GM23338 (cell line): Measurements from ENCODE around the gene DENND4C. TPM values are rescaled to one million over a fixed set of nuclear protein-coding genes. Genes with fewer than 3 reads are reported as not detected.

Experiments
- ATAC-seq: fragments of 200-7000 bp; cut with Tn5 transposase; 3 replicates; pipeline ENCODE4 v1.9.1; 2020
- DNase-seq: peaks from one replicate; pipeline ENCODE4 v3.0.0-alpha.2; 2015; ENCODE audit warnings: low spot score
- H2AFZ ChIP-seq: fragments of 200-600 bp; sonication (generic); 2 replicates; pipeline ENCODE4 v1.8.0; 2016; ENCODE audit warnings: antibody characterized with exemption, mild to moderate bottlenecking, moderate library complexity
- H3F3A ChIP-seq: fragments of 200-600 bp; sonication (generic); replicated peaks from 2 replicates; pipeline ENCODE4 v1.8.0; 2017; ENCODE audit warnings: antibody characterized with exemption, mixed run types, low read depth
- H3K27ac ChIP-seq: fragments of 200-600 bp; sonication (generic); 2 replicates; pipeline ENCODE4 v1.6.1; 2016; ENCODE audit warnings: low read depth
- H3K27me3 ChIP-seq: fragments of 200-600 bp; sonication (generic); 2 replicates; pipeline ENCODE4 v1.8.0; 2016; ENCODE audit warnings: mild to moderate bottlenecking, mixed run types, moderate library complexity; ENCODE audit not compliant: insufficient read depth
- H3K36me3 ChIP-seq: fragments of 200-600 bp; sonication (generic); 2 replicates; pipeline ENCODE4 v1.8.0; 2016; ENCODE audit warnings: mild to moderate bottlenecking; ENCODE audit not compliant: insufficient read depth
- H3K4me1 ChIP-seq: fragments of 200-600 bp; sonication (generic); 2 replicates; pipeline ENCODE4 v1.8.0; 2016; ENCODE audit warnings: mild to moderate bottlenecking, moderate library complexity; ENCODE audit not compliant: insufficient read depth
- H3K4me2 ChIP-seq: fragments of 200-600 bp; sonication (generic); 2 replicates; pipeline ENCODE4 v1.7.1; 2017; ENCODE audit warnings: mixed run types
- H3K4me3 ChIP-seq: fragments of 200-600 bp; sonication (generic); 2 replicates; pipeline ENCODE4 v1.6.1; 2016; ENCODE audit warnings: mixed run types
- H3K79me2 ChIP-seq: fragments of 200-600 bp; sonication (generic); replicated peaks from 2 replicates; pipeline ENCODE4 v1.8.0; 2017; ENCODE audit warnings: mild to moderate bottlenecking; ENCODE audit not compliant: insufficient read depth
- H3K9me2 ChIP-seq: fragments of 200-600 bp; sonication (generic); 2 replicates; pipeline ENCODE4 v1.8.0; 2017; ENCODE audit not compliant: insufficient read depth
- H4K20me1 ChIP-seq: fragments of 200-600 bp; sonication (generic); replicated peaks from 2 replicates; pipeline ENCODE4 v1.8.0; 2017; ENCODE audit warnings: mild to moderate bottlenecking; ENCODE audit not compliant: insufficient read depth
- H3K27ac Mint-ChIP-seq: 2 replicates; pipeline ENCODE4 v1.8.0; 2020; ENCODE audit warnings: inconsistent platforms, mild to moderate bottlenecking, moderate library complexity, mixed read lengths
- H3K27me3 Mint-ChIP-seq: 3 replicates; pipeline ENCODE4 v1.8.0; 2022; ENCODE audit warnings: low read depth, mild to moderate bottlenecking, moderate library complexity, mixed read lengths, inconsistent platforms; ENCODE audit not compliant: insufficient read depth, poor library complexity
- H3K36me3 Mint-ChIP-seq: 3 replicates; pipeline ENCODE4 v1.8.0; 2021; ENCODE audit warnings: low read depth, mild to moderate bottlenecking, inconsistent platforms, moderate library complexity, mixed read lengths
- H3K4me1 Mint-ChIP-seq: 3 replicates; pipeline ENCODE4 v1.8.0; 2020; ENCODE audit warnings: mild to moderate bottlenecking, inconsistent platforms, mixed read lengths
- H3K4me3 Mint-ChIP-seq: 3 replicates; pipeline ENCODE4 v1.8.0; 2021; ENCODE audit warnings: moderate library complexity, mild to moderate bottlenecking, inconsistent platforms, mixed read lengths
- H3K9me3 Mint-ChIP-seq: 3 replicates; pipeline ENCODE4 v1.8.0; 2020; ENCODE audit warnings: moderate library complexity, mild to moderate bottlenecking, inconsistent platforms, mixed read lengths
- CREB1 ChIP-seq: fragments of 250-450 bp; sonication (Bioruptor Pico); IDR thresholded peaks from 2 replicates; pipeline ENCODE4 v1.5.0; 2020; ENCODE audit warnings: low read depth, mild to moderate bottlenecking, moderate library complexity
- ETS1 ChIP-seq: IDR thresholded peaks from 2 replicates; pipeline ENCODE4 v1.6.1; 2016; ENCODE audit warnings: antibody characterized with exemption
- EZH2 ChIP-seq: fragments of 200-600 bp; sonication (generic); IDR thresholded peaks from one replicate; pipeline ENCODE4 v1.8.0; 2017; ENCODE audit warnings: antibody characterized with exemption, mild to moderate bottlenecking, low read depth; ENCODE audit not compliant: unreplicated experiment
- EZH2phosphoT487 ChIP-seq: fragments of 200-600 bp; sonication (generic); IDR thresholded peaks from one replicate; pipeline ENCODE4 v1.8.1; 2018; ENCODE audit warnings: antibody characterized with exemption; ENCODE audit not compliant: unreplicated experiment
- JUNB ChIP-seq: IDR thresholded peaks from one replicate; pipeline ENCODE4 v1.6.1; 2016; ENCODE audit warnings: antibody characterized with exemption; ENCODE audit not compliant: unreplicated experiment
- POLR2AphosphoS5 ChIP-seq: IDR thresholded peaks from 2 replicates; pipeline ENCODE4 v1.6.1; 2016; ENCODE audit warnings: antibody characterized with exemption, low read depth
- STAT1 ChIP-seq: IDR thresholded peaks from one replicate; pipeline ENCODE4 v1.6.1; 2016; ENCODE audit warnings: antibody characterized with exemption; ENCODE audit not compliant: unreplicated experiment
- ZNF114 ChIP-seq: fragments of 250-450 bp; sonication (Bioruptor Pico); IDR thresholded peaks from 2 replicates; pipeline ENCODE4 v1.5.0; 2020; ENCODE audit warnings: mild to moderate bottlenecking, moderate library complexity
- ZNF331 ChIP-seq: fragments of 250-450 bp; sonication (Bioruptor Pico); IDR thresholded peaks from 2 replicates; pipeline ENCODE4 v1.5.0; 2020; ENCODE audit warnings: low read depth, mild to moderate bottlenecking, moderate library complexity
- polyA plus RNA-seq: library from polyadenylated mRNA; unstranded; fragments of >200 nt; fragmentation: Nextera tagmentation; extraction: Ambion mirVana; gene quantifications from 2 replicates; pipeline ENCODE4 v1.2.1, GENCODE V29; 2016
- total RNA-seq: library from RNA; depleted of rRNA; stranded (reverse); fragments of >200 nt; shearing (Covaris generic); gene quantifications from 2 replicates; pipeline ENCODE4 v1.2.3, GENCODE V29; 2014
- TF ChIP-seq, protein P1 (sequence below): IDR thresholded peaks from one replicate; pipeline ENCODE4 v1.6.1; 2018; ENCODE audit warnings: antibody characterized with exemption; ENCODE audit not compliant: unreplicated experiment
- TF ChIP-seq, protein P2 (sequence below), 2 experiments: fragments of 200-600 bp in 1 of 2; sonication (generic) in 1 of 2; conservative IDR thresholded peaks; 2 replicates each; pipeline versions ENCODE4 v1.5.1 to v1.6.1; 2016 to 2017; ENCODE audit warnings: antibody characterized with exemption in 2 of 2, low read depth in 2 of 2, mild to moderate bottlenecking in 2 of 2, moderate library complexity in 1 of 2

DENND4C gene
- total and polyA plus RNA-seq, 2 experiments from 2014 or later: 6.4 to 30.8 TPM

DNA sequence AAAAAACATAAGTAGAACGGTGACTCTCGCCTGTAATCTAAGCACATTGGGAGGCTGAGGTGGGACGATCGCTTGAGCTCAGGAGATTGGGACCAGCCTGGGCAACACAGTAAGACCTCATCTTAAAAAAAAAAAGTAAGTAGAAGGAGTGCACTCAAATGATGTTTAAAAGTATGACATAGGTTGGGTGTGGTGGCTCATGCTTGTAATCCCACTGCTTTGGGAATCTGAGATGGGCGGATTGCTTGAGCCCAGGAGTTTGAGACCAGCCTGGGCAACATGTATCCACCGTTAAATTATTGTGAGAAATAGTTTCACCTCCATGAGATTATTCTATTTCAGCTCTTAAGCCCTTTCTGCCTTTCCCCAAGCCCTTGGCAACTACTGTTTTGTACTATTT lies 11.2 kb downstream of the DENND4C start (continued):
- TF ChIP-seq EZH2phosphoT487: no peak
- no peak for TF ChIP-seq EZH2
- TF ChIP-seq, protein P1, sequence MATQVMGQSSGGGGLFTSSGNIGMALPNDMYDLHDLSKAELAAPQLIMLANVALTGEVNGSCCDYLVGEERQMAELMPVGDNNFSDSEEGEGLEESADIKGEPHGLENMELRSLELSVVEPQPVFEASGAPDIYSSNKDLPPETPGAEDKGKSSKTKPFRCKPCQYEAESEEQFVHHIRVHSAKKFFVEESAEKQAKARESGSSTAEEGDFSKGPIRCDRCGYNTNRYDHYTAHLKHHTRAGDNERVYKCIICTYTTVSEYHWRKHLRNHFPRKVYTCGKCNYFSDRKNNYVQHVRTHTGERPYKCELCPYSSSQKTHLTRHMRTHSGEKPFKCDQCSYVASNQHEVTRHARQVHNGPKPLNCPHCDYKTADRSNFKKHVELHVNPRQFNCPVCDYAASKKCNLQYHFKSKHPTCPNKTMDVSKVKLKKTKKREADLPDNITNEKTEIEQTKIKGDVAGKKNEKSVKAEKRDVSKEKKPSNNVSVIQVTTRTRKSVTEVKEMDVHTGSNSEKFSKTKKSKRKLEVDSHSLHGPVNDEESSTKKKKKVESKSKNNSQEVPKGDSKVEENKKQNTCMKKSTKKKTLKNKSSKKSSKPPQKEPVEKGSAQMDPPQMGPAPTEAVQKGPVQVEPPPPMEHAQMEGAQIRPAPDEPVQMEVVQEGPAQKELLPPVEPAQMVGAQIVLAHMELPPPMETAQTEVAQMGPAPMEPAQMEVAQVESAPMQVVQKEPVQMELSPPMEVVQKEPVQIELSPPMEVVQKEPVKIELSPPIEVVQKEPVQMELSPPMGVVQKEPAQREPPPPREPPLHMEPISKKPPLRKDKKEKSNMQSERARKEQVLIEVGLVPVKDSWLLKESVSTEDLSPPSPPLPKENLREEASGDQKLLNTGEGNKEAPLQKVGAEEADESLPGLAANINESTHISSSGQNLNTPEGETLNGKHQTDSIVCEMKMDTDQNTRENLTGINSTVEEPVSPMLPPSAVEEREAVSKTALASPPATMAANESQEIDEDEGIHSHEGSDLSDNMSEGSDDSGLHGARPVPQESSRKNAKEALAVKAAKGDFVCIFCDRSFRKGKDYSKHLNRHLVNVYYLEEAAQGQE: no peak
- no peak for TF ChIP-seq ETS1
- TF ChIP-seq ZNF114 (CRISPR knock-in tag): no peak
- no peak for TF ChIP-seq STAT1
- no peak for TF ChIP-seq JUNB

DNA sequence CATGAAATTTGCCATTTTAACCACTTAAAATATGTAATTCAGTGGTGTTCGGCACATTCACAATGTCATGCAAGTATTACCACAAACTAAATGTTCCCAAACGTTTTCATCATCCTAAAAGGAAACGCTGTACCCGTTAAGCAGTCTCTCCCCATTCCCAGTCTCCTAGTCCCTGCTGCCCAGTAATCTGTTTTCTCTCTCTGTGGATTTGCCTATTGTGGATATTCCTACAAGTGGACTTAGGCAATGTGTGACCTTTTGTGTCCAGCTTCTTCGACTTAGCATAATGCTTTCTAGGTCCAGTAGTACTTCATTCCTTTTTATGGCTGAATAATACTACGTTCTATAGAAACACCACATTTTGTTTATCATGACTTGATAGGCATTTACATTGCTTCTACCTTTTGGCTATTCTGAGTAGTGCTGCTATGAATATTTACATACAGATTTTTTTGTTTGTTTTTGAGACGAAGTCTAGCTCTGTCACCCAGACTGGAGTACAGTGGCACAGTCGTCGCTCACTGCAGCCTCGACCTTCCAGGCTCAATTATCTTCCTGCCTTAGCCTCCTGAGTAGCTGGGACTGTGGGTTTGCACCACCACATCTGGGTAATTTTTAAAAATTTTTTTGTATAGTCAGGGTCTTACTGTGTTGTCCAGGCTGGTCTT lies 13.0 kb downstream of the DENND4C start:
- H3K27ac ChIP-seq: no peak overlapping the region
- H3K9me2 ChIP-seq: no peaks in the 10 kb centered on the region
- H3K79me2 ChIP-seq: peaks cover 99% of the 10 kb centered on the region
- H3K27me3 ChIP-seq: no peaks in the 10 kb centered on the region
- H4K20me1 ChIP-seq: peaks cover 9% of the 10 kb centered on the region
- Mint-ChIP-seq H3K4me1 (peaks cover 16% of the 10 kb centered on the region), H3K27ac (no peak overlapping the region), H3K36me3 (peaks cover 15% of the 10 kb centered on the region; the same call in 2 of the 3 replicates), H3K27me3 (peaks cover 2% of the 10 kb centered on the region), H3K9me3 (no peaks in the 10 kb centered on the region), H3K4me3 (no peak overlapping the region)
- no peak overlapping the region for H2AFZ ChIP-seq
- no peak overlapping the region for H3K4me2 ChIP-seq
- DNase-seq: no peak
- no peak for ATAC-seq
- peaks cover 12% of the 10 kb centered on the region; the same call in 1 of the 2 replicates for H3K4me1 ChIP-seq
- H3F3A ChIP-seq: no peaks in the 10 kb centered on the region
- no peaks in the 10 kb centered on the region for H3K36me3 ChIP-seq
- H3K4me3 ChIP-seq: no peak overlapping the region
- TF ChIP-seq JUNB (no peak), ZNF331 (CRISPR knock-in tag) (no peak), POLR2AphosphoS5 (no peak), EZH2 (no peak), ZNF114 (CRISPR knock-in tag) (no peak), EZH2phosphoT487 (no peak), CREB1 (CRISPR knock-in tag) (no peak)
- TF ChIP-seq, protein P2, sequence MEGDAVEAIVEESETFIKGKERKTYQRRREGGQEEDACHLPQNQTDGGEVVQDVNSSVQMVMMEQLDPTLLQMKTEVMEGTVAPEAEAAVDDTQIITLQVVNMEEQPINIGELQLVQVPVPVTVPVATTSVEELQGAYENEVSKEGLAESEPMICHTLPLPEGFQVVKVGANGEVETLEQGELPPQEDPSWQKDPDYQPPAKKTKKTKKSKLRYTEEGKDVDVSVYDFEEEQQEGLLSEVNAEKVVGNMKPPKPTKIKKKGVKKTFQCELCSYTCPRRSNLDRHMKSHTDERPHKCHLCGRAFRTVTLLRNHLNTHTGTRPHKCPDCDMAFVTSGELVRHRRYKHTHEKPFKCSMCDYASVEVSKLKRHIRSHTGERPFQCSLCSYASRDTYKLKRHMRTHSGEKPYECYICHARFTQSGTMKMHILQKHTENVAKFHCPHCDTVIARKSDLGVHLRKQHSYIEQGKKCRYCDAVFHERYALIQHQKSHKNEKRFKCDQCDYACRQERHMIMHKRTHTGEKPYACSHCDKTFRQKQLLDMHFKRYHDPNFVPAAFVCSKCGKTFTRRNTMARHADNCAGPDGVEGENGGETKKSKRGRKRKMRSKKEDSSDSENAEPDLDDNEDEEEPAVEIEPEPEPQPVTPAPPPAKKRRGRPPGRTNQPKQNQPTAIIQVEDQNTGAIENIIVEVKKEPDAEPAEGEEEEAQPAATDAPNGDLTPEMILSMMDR (conservative IDR thresholded peaks at IDR 0.05; ENCODE audit: low read depth in 2 of 2): no peak
- TF ChIP-seq, protein P1: no peak
